ENCODE results near the gene ANO7.

The ANO7 gene

DNA sequence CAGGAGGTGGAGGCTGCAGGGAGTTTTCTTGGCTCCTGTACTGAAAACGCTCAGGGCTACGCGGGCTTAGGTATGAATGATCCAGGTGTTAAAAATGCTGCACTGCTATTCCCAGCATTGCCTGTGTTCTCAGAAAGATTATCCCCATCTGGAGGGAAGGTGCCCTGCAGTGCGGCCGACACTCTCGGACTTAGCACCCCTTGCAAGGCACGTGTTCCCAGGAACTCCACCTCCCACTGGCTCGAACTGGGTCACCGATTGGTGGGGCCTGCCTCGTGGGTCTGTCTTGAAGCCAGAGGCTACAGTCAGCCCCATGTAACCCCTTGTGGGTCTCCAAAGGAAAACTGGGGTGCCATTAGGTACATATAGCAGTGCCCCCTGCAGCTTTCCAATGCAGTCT lies 25.7 kb downstream of the ANO7 start:
- no peak for DNase-seq

DNA sequence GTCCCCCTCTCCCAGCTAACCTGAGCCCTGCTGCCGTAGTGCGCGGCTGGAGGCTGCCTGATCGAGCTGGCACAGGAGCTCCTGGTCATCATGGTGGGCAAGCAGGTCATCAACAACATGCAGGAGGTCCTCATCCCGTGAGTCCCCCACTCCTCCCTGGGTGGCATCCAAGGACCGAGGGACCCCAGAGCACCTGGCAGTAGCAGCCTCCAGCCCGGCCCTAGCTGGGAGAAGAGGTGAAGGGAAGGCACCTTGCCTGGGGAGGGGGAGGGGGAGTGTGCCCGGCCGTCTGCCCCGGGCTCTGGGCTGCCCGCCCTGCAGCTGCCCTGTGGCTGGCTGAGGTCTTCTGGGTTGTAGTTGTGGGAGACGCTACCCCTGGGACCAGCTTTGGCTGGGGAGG lies 26.3 kb downstream of the ANO7 start:
- no peak for DNase-seq

DNA sequence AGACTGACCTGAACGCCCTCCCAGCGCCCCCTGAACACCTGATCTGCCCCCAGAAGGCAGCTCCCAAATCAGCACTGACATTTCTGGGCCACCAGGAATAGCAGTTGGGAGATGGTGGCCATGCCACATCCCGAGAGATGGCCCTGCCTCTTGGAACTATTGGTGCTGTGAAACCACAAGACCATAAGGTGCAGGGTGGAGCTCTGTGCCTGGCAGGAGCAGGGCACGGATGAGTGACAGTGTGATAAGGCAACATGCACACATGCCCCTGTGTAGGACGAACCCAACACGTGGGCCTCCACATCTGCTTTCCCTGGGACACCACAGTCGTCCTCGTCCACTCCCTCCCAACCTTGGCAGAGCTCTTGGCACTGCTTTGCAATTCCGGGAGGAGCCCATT lies 26.9 kb downstream of the ANO7 start:
- no peak for DNase-seq

GRCh38 chr2:241216211-241216761 lies 27.8 kb downstream of the ANO7 start:
- no peak for DNase-seq

- no peak for DNase-seq
These were observed 29.0 kb downstream of the ANO7 start for GRCh38 chr2:241217320-241218031.

DNA sequence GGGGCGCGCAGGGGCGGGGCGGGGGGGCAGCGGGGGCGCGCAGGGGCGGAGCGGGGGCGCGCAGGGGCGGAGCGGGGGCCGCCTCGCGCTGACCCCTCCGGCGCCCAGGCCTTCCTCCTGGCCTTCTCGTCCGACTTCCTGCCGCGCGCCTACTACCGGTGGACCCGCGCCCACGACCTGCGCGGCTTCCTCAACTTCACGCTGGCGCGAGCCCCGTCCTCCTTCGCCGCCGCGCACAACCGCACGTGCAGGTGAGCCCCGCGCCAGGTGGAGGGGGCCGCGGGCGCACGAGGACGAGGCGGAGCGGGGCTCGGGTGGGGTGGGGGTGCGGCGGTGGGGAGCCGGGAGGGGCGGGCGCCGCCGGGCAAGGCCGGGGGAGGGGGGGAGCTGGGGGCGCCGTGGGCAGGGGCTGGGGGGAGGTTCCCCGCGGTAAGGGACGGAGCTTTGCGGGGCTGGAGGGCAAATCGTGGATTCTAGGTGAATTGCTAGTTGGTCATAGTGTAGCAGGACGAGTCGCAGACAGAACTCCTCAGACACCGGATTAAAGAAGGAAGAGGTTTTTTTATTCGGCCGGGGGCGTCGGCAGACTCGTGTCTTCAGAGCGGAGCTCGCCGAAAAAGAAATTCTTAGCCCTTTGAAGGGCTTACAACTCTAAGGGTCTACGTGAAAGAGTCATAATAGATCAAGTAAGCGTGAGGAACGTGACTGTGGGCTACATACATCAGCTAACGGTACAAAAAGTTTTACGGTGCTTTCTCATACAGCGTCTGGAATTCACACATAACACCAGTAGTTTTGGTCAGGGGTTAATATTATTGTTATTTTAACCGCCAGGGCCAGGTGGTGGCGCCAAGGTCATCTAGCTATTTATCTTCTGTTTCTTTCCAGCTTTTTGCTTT lies 29.9 kb downstream of the ANO7 start:
- DNase-seq, result peak in 1 of 2 donors; percentile 32

DNA sequence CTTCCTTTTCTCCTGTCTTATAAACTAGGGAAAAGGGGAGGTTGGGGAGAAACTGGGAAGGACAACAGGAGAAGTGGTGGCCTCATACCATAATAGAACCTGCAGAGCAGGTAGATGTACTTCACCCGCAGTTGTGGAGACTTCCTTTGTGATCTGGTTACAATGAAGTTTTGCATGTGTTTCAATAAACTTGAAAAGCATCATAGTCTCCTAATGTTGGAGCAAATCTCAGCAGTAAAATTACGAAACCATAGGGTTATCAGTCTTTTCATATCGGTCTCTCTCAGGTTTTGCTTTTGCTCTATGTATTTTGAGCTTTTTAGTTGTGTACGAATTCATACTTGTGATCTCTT lies 30.5 kb downstream of the ANO7 start:
- DNase-seq, result no peak

DNA sequence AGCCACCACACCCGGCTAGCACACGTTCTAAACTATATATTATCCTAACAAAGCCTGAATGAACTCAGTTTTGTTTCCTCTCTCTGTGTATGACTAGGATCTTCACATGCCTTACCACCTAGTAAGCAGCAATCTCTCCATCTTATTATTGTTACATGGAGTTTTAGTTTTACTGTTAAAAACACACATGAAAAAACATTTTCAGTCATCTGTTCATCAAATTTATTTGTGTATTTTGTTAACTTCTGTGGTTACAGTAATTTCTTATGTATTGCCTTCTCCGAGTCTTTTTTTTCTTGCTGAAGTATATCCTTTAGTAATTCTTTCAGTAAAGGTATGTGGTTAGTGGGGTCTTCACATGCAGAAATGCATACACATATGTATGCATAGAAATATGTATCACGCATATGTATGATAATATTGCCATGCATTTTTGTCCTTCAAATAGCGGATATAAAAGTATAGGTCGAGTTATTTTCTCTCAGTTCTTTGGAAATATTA lies 31.4 kb downstream of the ANO7 start:
- DNase-seq, result no peak

DNA sequence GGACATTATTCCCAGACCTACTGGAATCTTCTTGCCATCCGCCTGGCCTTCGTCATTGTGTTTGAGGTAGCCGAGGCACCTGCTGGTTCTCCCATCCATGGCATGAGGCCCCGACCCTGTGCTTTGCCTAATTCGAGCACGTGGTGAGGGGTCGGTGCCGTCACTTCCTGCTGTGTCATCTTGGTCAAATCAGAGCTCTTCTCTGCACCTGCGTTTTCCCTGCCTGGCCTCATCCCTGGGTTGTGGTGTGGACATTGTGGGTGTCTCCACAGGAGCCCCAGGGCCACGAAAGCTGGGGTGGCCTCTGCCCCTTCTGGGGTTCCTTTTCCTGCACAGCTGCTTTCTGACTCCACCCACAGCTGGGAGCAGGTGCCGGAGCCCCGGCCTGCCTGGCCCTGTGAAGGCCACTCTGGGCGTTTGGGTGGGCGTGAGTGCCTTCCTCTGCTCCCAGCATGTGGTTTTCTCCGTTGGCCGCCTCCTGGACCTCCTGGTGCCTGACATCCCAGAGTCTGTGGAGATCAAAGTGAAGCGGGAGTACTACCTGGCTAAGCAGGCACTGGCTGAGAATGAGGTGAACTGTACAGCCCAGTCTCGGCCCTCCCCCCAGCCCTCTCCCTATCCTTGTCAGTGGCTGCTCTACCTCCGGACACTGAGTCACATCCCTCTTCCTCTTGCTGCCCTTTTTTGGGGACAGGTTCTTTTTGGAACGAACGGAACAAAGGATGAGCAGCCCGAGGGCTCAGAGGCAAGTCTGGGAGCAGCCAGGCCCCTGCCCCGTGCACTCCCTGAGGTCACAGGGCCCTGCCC lies 34.9 kb downstream of the ANO7 start:
- DNase-seq, result no peak

DNA sequence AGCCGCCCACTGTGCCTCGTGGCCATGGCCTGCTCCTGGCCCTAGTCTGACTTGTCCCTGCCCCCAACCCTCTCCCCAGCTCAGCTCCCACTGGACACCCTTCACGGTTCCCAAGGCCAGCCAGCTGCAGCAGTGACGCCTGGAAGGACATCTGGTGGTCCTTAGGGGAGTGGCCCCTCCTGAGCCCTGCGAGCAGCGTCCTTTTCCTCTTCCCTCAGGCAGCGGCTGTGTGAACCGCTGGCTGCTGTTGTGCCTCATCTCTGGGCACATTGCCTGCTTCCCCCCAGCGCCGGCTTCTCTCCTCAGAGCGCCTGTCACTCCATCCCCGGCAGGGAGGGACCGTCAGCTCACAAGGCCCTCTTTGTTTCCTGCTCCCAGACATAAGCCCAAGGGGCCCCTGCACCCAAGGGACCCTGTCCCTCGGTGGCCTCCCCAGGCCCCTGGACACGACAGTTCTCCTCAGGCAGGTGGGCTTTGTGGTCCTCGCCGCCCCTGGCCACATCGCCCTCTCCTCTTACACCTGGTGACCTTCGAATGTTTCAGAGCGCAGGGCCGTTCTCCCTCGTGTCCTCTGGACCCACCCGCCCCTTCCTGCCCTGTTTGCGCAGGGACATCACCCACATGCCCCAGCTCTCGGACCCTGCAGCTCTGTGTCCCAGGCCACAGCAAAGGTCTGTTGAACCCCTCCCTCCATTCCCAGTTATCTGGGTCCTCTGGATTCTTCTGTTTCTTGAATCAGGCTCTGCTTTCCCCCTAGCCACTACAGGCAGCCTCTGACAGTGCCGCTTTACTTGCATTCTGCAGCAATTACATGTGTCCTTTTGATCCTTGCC lies 35.8 kb downstream of the ANO7 start:
- DNase-seq, result no peak

GRCh38 chr2:241224851-241225438 lies 36.5 kb downstream of the ANO7 start:
- DNase-seq, result no peak

DNA sequence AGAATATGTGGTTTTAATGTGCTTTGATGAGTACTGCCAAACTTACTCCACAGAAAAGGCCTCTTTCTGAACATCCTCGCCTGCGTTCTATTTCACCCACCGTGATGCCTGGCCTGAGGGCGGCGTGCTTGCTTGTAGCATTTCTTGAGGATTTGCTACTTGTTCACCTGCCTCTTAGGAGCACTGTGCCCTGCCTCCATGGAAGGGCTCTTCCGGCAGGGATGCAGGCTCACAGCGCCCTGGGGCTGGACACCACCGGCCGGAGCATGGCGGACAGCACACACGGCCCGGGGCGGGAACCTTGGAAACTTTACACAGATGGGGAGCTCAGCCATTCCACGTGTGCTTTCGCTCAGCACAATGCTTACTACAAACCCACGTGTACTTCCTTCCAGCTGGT lies 37.1 kb downstream of the ANO7 start:
- DNase-seq, result no peak

DNA sequence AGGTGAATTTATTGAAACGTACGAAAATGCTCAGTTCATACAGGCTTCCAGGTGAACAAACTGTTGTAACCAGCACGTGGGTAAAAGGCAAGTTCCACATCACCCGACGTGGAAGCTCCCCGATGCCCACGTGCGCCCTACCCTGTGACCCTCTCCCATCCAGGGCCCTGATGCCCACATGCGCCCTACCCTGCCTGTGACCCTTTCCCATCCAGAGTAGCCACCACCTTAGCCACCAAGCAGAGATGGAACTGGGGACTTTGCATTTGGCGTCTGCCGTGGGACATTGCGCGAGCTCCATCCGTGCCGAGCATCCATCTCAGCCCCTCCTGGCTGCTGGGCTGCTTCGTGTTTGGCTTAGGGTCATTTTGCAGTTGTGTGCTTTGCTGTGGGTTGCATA lies 37.5 kb downstream of the ANO7 start:
- DNase-seq, result no peak

DNA sequence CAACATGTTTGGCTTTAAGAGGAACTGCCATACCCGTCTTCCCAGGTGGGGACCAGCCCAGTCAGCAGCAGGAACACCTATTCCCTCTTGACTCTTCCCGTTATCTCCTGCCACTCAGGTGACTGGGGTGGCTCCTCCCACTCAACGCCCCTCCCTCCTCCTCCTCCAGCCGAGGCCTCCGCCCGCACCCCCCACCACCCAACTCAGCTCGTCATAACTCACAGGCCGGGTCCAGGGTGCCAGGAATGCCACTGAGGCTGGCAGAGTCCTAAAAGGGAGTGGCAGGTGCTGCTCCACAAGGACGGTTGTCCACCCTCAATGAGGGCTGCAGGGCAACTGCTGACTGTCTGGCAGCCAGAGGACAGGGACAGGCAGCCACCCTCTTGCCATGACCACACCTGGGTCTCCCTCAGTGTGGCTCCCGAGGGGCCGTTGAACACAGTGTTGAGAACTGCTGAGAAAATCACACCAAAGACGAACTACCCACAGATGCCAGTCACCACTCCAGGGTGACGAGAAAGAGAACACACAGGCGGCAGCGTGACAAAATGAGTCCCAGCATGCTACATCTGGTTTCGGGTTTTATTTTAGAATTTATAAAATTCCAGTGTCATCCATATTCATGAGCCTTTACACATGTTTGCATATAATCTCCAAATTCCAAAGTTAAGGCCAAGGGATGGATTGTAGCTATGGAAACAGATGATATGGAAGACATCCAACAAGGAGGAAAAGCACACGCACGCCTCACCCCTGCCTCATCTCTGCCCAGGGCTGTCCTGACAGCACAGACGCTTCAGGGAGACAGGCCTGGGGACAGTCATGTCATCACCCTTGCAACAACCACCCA lies 38.5 kb downstream of the ANO7 start:
- no peak for DNase-seq

DNA sequence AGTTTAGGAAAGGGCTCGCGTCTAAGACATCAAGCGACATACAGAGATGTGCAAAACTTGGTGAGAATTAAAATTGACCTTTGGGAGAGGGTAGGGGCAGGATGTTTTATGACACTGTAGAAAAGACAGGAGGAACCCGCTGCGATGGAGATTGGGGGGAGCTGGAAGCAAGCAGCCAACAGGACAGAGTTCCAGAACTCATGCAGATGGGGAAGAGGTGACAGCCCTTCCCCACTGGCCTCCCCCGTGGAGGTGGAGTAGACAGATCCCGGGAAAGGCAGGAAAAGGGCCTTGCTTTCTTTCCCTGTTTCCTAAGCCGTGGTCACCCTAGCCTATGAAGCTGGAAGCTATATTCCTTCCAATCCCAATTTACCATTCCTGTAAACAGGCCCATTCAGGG lies 39.1 kb downstream of the ANO7 start:
- DNase-seq, result no peak

DNA sequence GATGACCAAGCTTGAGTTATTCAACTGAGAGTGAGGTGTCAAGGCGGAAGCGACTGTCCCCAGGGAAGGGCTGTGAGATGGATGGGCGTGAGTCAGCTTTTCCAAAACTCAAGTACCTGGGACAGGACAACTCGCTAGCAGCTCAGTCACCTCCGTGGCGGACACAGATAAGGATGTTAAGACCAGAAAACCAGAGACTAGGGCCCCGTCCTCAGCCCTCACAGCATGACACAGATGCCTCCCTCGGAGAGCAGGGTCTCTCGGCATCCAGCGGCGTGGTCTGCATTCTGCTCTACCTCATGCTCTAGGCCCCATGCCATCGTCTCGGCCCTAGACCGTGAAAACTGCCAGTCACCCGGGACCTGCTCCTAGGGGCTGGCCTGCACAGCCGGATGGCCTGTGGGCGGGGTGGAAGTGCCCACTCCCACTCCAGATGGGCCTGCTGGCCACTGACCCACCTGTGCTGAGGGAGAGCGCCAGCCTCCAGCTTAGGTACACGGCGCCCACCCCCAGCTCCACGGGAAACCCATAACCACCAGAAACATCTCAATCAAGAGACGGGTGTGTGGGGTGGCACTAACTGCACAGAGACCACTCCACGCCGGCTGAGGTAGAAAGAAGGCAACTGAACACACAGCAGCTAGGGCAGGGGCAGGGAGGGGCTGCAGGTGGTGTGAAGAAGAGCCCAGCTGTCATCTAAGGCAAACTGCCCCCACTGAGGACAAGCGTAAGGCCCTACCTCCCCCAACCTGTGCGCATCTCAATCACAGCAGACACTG lies 39.8 kb downstream of the ANO7 start:
- DNase-seq, result no peak

DNA sequence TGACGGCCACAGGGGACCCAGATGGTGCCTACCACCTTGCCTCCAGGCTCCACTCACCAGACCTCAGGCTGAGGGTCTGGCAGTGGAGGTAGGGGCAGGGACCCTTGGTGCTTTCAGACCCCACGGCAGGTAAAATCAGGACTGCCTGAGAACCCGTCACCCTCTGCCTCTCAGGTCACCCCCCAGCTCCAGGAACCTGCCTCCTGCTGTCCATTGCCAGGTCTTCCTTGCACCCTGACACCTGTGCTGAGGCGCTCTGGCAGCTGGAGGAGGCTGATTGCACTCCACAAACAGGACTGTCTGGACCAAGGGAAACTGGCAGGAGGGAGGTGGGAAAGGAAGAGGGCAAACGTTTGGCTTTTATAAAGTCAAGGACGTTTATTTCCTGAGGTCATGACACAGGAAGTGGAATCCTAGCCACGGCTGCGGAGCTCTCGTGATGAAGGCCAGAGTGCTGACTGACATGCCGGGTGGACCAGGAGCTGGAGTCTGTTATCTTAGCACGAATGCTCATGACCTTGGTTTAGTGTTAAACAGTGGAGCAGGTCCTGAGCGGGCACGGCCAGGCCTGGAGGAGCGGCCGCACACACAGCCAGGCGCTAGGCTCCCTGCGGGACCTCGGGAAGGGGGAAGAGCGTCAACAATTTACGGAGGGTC lies 40.5 kb downstream of the ANO7 start:
- no peak for DNase-seq

DNA sequence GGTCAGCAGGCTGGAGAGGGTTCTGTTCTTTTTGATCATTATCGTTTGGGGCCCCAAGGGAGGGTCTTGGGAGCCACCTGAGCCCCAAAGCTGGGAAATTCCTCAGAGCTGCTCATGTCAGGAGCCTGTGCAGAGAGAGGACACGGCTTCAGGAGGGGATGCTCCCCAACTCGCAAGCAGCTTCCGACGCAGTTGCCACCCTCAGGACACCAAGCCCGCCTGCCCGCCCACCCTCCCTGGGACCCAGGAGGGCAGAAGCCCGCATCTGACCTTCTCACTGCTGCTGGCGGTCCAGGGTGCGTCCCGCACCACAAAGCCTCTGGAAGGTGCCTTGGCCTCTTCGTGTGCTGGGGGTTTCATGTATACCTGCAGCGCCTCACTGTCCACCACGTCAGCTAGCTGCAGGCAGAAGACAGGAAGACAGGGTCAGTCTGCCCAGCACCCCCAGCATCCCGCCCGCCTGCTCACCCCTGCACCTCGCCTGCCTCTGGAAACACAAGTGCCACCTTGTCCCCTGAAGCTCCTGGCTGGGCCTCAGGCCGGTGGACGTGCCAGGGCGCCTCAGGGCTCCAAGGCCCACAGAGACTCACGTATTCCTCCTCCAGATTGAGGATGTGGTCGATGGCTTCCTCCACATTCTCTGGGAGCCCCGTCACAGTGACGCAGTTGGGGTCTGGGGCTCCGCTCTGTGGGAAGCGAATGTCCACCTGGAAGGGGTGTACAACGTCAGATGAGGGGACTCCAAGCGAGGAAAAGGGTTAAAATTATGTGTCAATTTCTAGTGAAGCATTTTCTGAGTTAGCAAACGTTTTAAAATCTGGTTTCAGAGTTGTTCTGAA lies 41.3 kb downstream of the ANO7 start:
- DNase-seq, result no peak

Measured in stimulated activated CD4-positive, alpha-beta T cell treated with anti-CD3 and anti-CD28 coated beads, Interleukin-2, amount 100 ng/mL, for 48 hours (primary cell).